Measurements from ENCODE around the gene SNRPN. TPM values are rescaled to one million over a fixed set of nuclear protein-coding genes. Genes with fewer than 3 reads are reported as not detected.

SNRPN gene
- total RNA-seq, 1 experiment from 2014 or later = 900 TPM

- Histone ChIP-seq H3K4ac (ENCODE audit: low read depth, low read length) (no peak overlapping the region), H3K18ac (ENCODE audit: insufficient read length, low read depth, low read length) (peak overlapping the region; percentile 69), H2AK5ac (ENCODE audit: insufficient read length, low read length) (no peak overlapping the region), H2BK15ac (ENCODE audit: low read depth, low read length) (no peak overlapping the region), H3K9me3 (ENCODE audit: control insufficient read depth, low read depth, low read length) (no peaks in the 10 kb centered on the region), H3K23me2 (ENCODE audit: insufficient read length, low read depth, low read length, poor library complexity, severe bottlenecking) (no peaks in the 10 kb centered on the region), H3T11ph (ENCODE audit: low read length) (no peak overlapping the region), H3K56ac (ENCODE audit: insufficient read length, low read depth, low read length) (no peak overlapping the region), H4K91ac (ENCODE audit: insufficient read length, low read depth, low read length) (no peak overlapping the region), H4K8ac (replicated peaks; ENCODE audit: insufficient read length, low read depth, low read length) (no peak overlapping the region), H3K79me2 (ENCODE audit: insufficient read depth, low read length) (peaks cover 58% of the 10 kb centered on the region; the same call in 1 of the 2 replicates), H3K4me2 (ENCODE audit: insufficient read depth, insufficient read length, low read length) (peak overlapping the region; percentile 87), H2BK20ac (ENCODE audit: low read depth, low read length, poor library complexity, severe bottlenecking) (no peak overlapping the region), H4K5ac (ENCODE audit: insufficient read length, low read depth, low read length) (no peak overlapping the region), H3K4me1 (ENCODE audit: insufficient read depth, low read length) (no peaks in the 10 kb centered on the region; the same call in 1 of the 2 replicates), H3K14ac (ENCODE audit: insufficient read depth, low read length) (peak overlapping the region; percentile 85), H3K79me1 (ENCODE audit: insufficient read depth, low read depth, low read length, poor library complexity, severe bottlenecking) (no peaks in the 10 kb centered on the region), H3K27ac (ENCODE audit: insufficient read length, low read depth, low read length) (peak overlapping the region; percentile 86), H4K20me1 (ENCODE audit: control insufficient read depth, insufficient read depth, insufficient read length) (no peaks in the 10 kb centered on the region), H2BK5ac (ENCODE audit: insufficient read length, low read length) (no peak overlapping the region), H3K9ac (ENCODE audit: extremely low read depth, insufficient read length, low read length) (peak overlapping the region; percentile 87), H3K23ac (ENCODE audit: insufficient read length, low read depth, low read length) (no peak overlapping the region), H2AFZ (ENCODE audit: low read length) (no peak overlapping the region), H2BK120ac (ENCODE audit: low read depth, low read length, poor library complexity, severe bottlenecking) (no peak overlapping the region), H2BK12ac (ENCODE audit: insufficient read length, low read depth, low read length) (no peak overlapping the region), H3K27me3 (ENCODE audit: insufficient read depth, low read length) (no peaks in the 10 kb centered on the region)
- peaks cover 37 to 59% (median 57%) of the 10 kb centered on the region in 3 experiments for H3K36me3 Mint-ChIP-seq (ENCODE audit: insufficient read depth in 1 of 3, low read depth in 3 of 3)
- H3K27me3 Mint-ChIP-seq (ENCODE audit: low read depth) = no peaks in the 10 kb centered on the region; the same call in 1 of the 2 replicates
- peaks cover 31 to 45% of the 10 kb centered on the region in 2 experiments for H3K4me1 Mint-ChIP-seq
- TF ChIP-seq CTCF (conservative IDR thresholded peaks at IDR 0.05) = no peak
- peak; percentile 79 for DNase-seq
- peak overlapping the region; percentile 93 to 97 for H3K4me3 Mint-ChIP-seq
- peaks cover 75 to 86% of the 10 kb centered on the region in 2 experiments for H3K9me3 Mint-ChIP-seq
- no CpG with 5 or more reads among the region's 28 CpGs for WGBS (ENCODE audit: extremely low coverage, insufficient read length, low lambda C conversion rate)
- H3K27ac Mint-ChIP-seq = peak overlapping the region; percentile 86 to 97 (median 95)
These were observed 1.5 kb downstream of the SNRPN start for GRCh38 chr15:24956111-24956838.

Measured in H9 (cell line).